ENCODE measurements around the gene AMBP.
"Not testable (repeated sequence)": the region's sequence is repeated elsewhere in the genome, so short reads cannot be mapped to it uniquely, and the experiment has no call there.

AMBP gene

GRCh38 chr9:114055894-114056293 lies 22.2 kb downstream of the AMBP start:
- no peak overlapping the region for H3K27ac ChIP-seq
- no peak for DNase-seq (ENCODE audit: low read depth, low spot score)

GRCh38 chr9:114055061-114055460 lies 23.0 kb downstream of the AMBP start:
- no peak for DNase-seq (ENCODE audit: low read depth, low spot score)
- H3K27ac ChIP-seq: no peak overlapping the region

GRCh38 chr9:114054191-114054690 lies 23.9 kb downstream of the AMBP start:
- no peak overlapping the region for H3K27ac ChIP-seq
- DNase-seq (ENCODE audit: low read depth, low spot score): no peak

- DNase-seq (ENCODE audit: low read depth, low spot score): no peak
- no peak overlapping the region for H3K27ac ChIP-seq
Observed at GRCh38 chr9:114053246-114054005, 24.7 kb downstream of the AMBP start.

- DNase-seq (ENCODE audit: low read depth, low spot score): no peak
- H3K27ac ChIP-seq: no peak overlapping the region
Observed at GRCh38 chr9:114051706-114052105, 26.4 kb downstream of the AMBP start.

GRCh38 chr9:114051281-114051680 lies 26.8 kb downstream of the AMBP start:
- H3K27ac ChIP-seq: no peak overlapping the region
- no peak for DNase-seq (ENCODE audit: low read depth, low spot score)

GRCh38 chr9:114050646-114051045 lies 27.5 kb downstream of the AMBP start:
- DNase-seq (ENCODE audit: low read depth, low spot score): no peak
- H3K27ac ChIP-seq: no peak overlapping the region

- no peak for DNase-seq (ENCODE audit: low read depth, low spot score)
Observed at GRCh38 chr9:114050226-114050568, 27.9 kb downstream of the AMBP start.

GRCh38 chr9:114049441-114050225 lies 28.5 kb downstream of the AMBP start:
- no peak for DNase-seq (ENCODE audit: low read depth, low spot score)
- H3K27ac ChIP-seq: no peak overlapping the region

More at GRCh38 chr9:114050226-114050568, 27.9 kb downstream of the AMBP start:
- no peak overlapping the region for H3K27ac ChIP-seq

- no peak for DNase-seq (ENCODE audit: low read depth, low spot score)
Observed at GRCh38 chr9:114048533-114049415, 29.3 kb downstream of the AMBP start.

GRCh38 chr9:114047717-114048116 lies 30.4 kb downstream of the AMBP start:
- no peak for DNase-seq (ENCODE audit: low read depth, low spot score)
- no peak overlapping the region for H3K27ac ChIP-seq

More at GRCh38 chr9:114048533-114049415, 29.3 kb downstream of the AMBP start:
- H3K27ac ChIP-seq: no peak overlapping the region

- no peak for DNase-seq (ENCODE audit: low read depth, low spot score)
- H3K27ac ChIP-seq: peak overlapping the region; percentile 17
Observed at GRCh38 chr9:114046875-114047274, 31.2 kb downstream of the AMBP start.

GRCh38 chr9:114046237-114046755 lies 31.8 kb downstream of the AMBP start:
- peak; percentile 22 for DNase-seq (ENCODE audit: low read depth, low spot score)
- peak overlapping the region; percentile 17 for H3K27ac ChIP-seq

GRCh38 chr9:114043660-114044059 lies 34.4 kb downstream of the AMBP start:
- DNase-seq (ENCODE audit: low read depth, low spot score); H3K27ac ChIP-seq: not testable (repeated sequence)

- no peak overlapping the region for H3K27ac ChIP-seq
Observed at GRCh38 chr9:114039484-114039883, 38.6 kb downstream of the AMBP start.

GRCh38 chr9:114038724-114039313 lies 39.3 kb downstream of the AMBP start:
- DNase-seq (ENCODE audit: low read depth, low spot score): no peak
- H3K27ac ChIP-seq: no peak overlapping the region

More at GRCh38 chr9:114039484-114039883, 38.6 kb downstream of the AMBP start:
- no peak for DNase-seq (ENCODE audit: low read depth, low spot score)

- DNase-seq (ENCODE audit: low read depth, low spot score): no peak
- H3K27ac ChIP-seq: no peak overlapping the region
Observed at GRCh38 chr9:114037961-114038723, 40.0 kb downstream of the AMBP start.

- no peak for DNase-seq (ENCODE audit: low read depth, low spot score)
- H3K27ac ChIP-seq: no peak overlapping the region
Observed at GRCh38 chr9:114037249-114037648, 40.9 kb downstream of the AMBP start.

All from epithelial cell of prostate (primary cell).